H9 (cell line): Measurements from ENCODE around the gene CNTN3. TPM values are rescaled to one million over a fixed set of nuclear protein-coding genes. Genes with fewer than 3 reads are reported as not detected.

Experiments used
- DNase-seq: peaks from one replicate; pipeline ENCODE4 v3.0.0-alpha.2; 2017
- H2AFZ ChIP-seq: one replicate; pipeline ENCODE4 v1.6.1; 2013; ENCODE audit warnings: mild to moderate bottlenecking, low read length, control low read depth, moderate library complexity
- H2AK5ac ChIP-seq: 2 replicates; pipeline ENCODE4 v1.6.1; 2013; ENCODE audit warnings: low read length, control low read depth, mixed read lengths; ENCODE audit not compliant: insufficient read length
- H2BK120ac ChIP-seq: one replicate; pipeline ENCODE4 v1.6.1; 2013; ENCODE audit warnings: low read depth, mild to moderate bottlenecking, low read length, control low read depth, inconsistent platforms; ENCODE audit not compliant: poor library complexity, severe bottlenecking
- H2BK12ac ChIP-seq: 2 replicates; pipeline ENCODE4 v1.6.1; 2013; ENCODE audit warnings: low read length, control low read depth, mixed read lengths, low read depth; ENCODE audit not compliant: insufficient read length
- H2BK15ac ChIP-seq: 2 replicates; pipeline ENCODE4 v1.6.1; 2013; ENCODE audit warnings: low read depth, low read length, control low read depth
- H2BK20ac ChIP-seq: one replicate; pipeline ENCODE4 v1.6.1; 2013; ENCODE audit warnings: low read depth, mild to moderate bottlenecking, low read length, control low read depth, inconsistent platforms; ENCODE audit not compliant: poor library complexity, severe bottlenecking
- H2BK5ac ChIP-seq: 2 replicates; pipeline ENCODE4 v1.6.1; 2013; ENCODE audit warnings: low read length, control low read depth, mixed read lengths; ENCODE audit not compliant: insufficient read length
- H3K14ac ChIP-seq: 2 replicates; pipeline ENCODE4 v1.6.1; 2013; ENCODE audit warnings: low read length, control low read depth; ENCODE audit not compliant: insufficient read depth
- H3K18ac ChIP-seq: 2 replicates; pipeline ENCODE4 v1.6.1; 2013; ENCODE audit warnings: low read depth, mild to moderate bottlenecking, mixed read lengths, low read length, control low read depth; ENCODE audit not compliant: insufficient read length
- H3K23ac ChIP-seq: 2 replicates; pipeline ENCODE4 v1.6.1; 2013; ENCODE audit warnings: low read length, control low read depth, mixed read lengths, low read depth; ENCODE audit not compliant: insufficient read length
- H3K23me2 ChIP-seq: 2 replicates; pipeline ENCODE4 v1.6.1; 2013; ENCODE audit warnings: low read depth, mild to moderate bottlenecking, mixed read lengths, low read length, control low read depth; ENCODE audit not compliant: insufficient read length, poor library complexity, severe bottlenecking
- H3K27ac ChIP-seq: 2 replicates; pipeline ENCODE4 v1.5.1; 2013; ENCODE audit warnings: low read length, control low read depth, mixed read lengths, low read depth; ENCODE audit not compliant: insufficient read length
- H3K27me3 ChIP-seq: 2 replicates; pipeline ENCODE4 v1.6.1; 2013; ENCODE audit warnings: low read length, control low read depth, inconsistent platforms; ENCODE audit not compliant: insufficient read depth
- H3K4ac ChIP-seq: 2 replicates; pipeline ENCODE4 v1.6.1; 2013; ENCODE audit warnings: low read depth, mild to moderate bottlenecking, control low read depth, inconsistent platforms, low read length, moderate library complexity
- H3K4me1 ChIP-seq: 2 replicates; pipeline ENCODE4 v1.6.1; 2013; ENCODE audit warnings: low read length, control low read depth, inconsistent platforms; ENCODE audit not compliant: insufficient read depth
- H3K4me2 ChIP-seq: 2 replicates; pipeline ENCODE4 v1.6.1; 2013; ENCODE audit warnings: low read length, control low read depth, mixed read lengths; ENCODE audit not compliant: insufficient read length, insufficient read depth
- H3K56ac ChIP-seq: 2 replicates; pipeline ENCODE4 v1.6.1; 2013; ENCODE audit warnings: low read depth, mild to moderate bottlenecking, mixed read lengths, low read length, control low read depth; ENCODE audit not compliant: insufficient read length
- H3K79me1 ChIP-seq: 2 replicates; pipeline ENCODE4 v1.6.1; 2013; ENCODE audit warnings: low read depth, mild to moderate bottlenecking, moderate library complexity, low read length, control low read depth, inconsistent platforms; ENCODE audit not compliant: insufficient read depth, poor library complexity, severe bottlenecking
- H3K79me2 ChIP-seq: 2 replicates; pipeline ENCODE4 v1.6.1; 2013; ENCODE audit warnings: low read length, control low read depth, inconsistent platforms; ENCODE audit not compliant: insufficient read depth
- H3K9ac ChIP-seq: 2 replicates; pipeline ENCODE4 v1.6.1; 2013; ENCODE audit warnings: low read length, control low read depth, mixed read lengths; ENCODE audit not compliant: insufficient read length; ENCODE audit errors: extremely low read depth
- H3K9me3 ChIP-seq: one replicate; pipeline ENCODE4 v1.6.1; 2013; ENCODE audit warnings: low read depth, low read length, inconsistent platforms; ENCODE audit not compliant: control insufficient read depth
- H3T11ph ChIP-seq: one replicate; pipeline ENCODE4 v1.6.1; 2013; ENCODE audit warnings: mild to moderate bottlenecking, low read length, control low read depth, inconsistent platforms
- H4K20me1 ChIP-seq: one replicate; pipeline ENCODE4 v1.6.1; 2013; ENCODE audit not compliant: control insufficient read depth, insufficient read length, insufficient read depth
- H4K5ac ChIP-seq: 2 replicates; pipeline ENCODE4 v1.6.1; 2013; ENCODE audit warnings: low read depth, mild to moderate bottlenecking, mixed read lengths, low read length, control low read depth; ENCODE audit not compliant: insufficient read length
- H4K8ac ChIP-seq: replicated peaks from 2 replicates; pipeline ENCODE4 v1.6.1; 2013; ENCODE audit warnings: low read length, control low read depth, mixed read lengths, low read depth; ENCODE audit not compliant: insufficient read length
- H4K91ac ChIP-seq: 2 replicates; pipeline ENCODE4 v1.6.1; 2013; ENCODE audit warnings: low read depth, mild to moderate bottlenecking, moderate library complexity, mixed read lengths, low read length, control low read depth; ENCODE audit not compliant: insufficient read length
- H3K27ac Mint-ChIP-seq, 3 experiments: 2 replicates in 2 of 3; 3 replicates in 1 of 3; pipeline ENCODE4 v1.8.0; 2020 to 2021; ENCODE audit warnings: mixed read lengths in 3 of 3, mild to moderate bottlenecking in 1 of 3, moderate library complexity in 1 of 3
- H3K27me3 Mint-ChIP-seq: 2 replicates; pipeline ENCODE4 v1.8.0; 2021; ENCODE audit warnings: low read depth, mild to moderate bottlenecking, moderate library complexity, mixed read lengths
- H3K36me3 Mint-ChIP-seq, 3 experiments: 2 replicates in 2 of 3; 3 replicates in 1 of 3; pipeline ENCODE4 v1.8.0; 2020 to 2021; ENCODE audit warnings: low read depth in 3 of 3, mixed read lengths in 3 of 3; ENCODE audit not compliant: insufficient read depth in 1 of 3
- H3K4me1 Mint-ChIP-seq, 2 experiments: 2 replicates each; pipeline ENCODE4 v1.8.0; 2020; ENCODE audit warnings: mixed read lengths in 2 of 2
- H3K4me3 Mint-ChIP-seq, 2 experiments: 2 replicates in 1 of 2; 3 replicates in 1 of 2; pipeline ENCODE4 v1.8.0; 2020 to 2021; ENCODE audit warnings: mild to moderate bottlenecking in 2 of 2, mixed read lengths in 2 of 2, moderate library complexity in 1 of 2
- H3K9me3 Mint-ChIP-seq, 2 experiments: 2 replicates in 1 of 2; 3 replicates in 1 of 2; pipeline ENCODE4 v1.8.0; 2020; ENCODE audit warnings: mild to moderate bottlenecking in 2 of 2, mixed read lengths in 2 of 2, moderate library complexity in 1 of 2
- WGBS: extraction: QIAGEN DNeasy Blood & Tissue Kit; methylation state at CpG from one replicate; pipeline ENCODE4 v1.1.7; 2013; ENCODE audit warnings: missing lambda C conversion rate, low lambda C conversion rate, mixed read lengths; ENCODE audit not compliant: insufficient read length; ENCODE audit errors: extremely low coverage; 5-methylcytosine and 5-hydroxymethylcytosine counted together
- total RNA-seq: library from RNA; stranded (reverse); gene quantifications from 2 replicates; pipeline ENCODE4 v1.2.1, GENCODE V29; 2021
- TF ChIP-seq, protein P1 (sequence below): fragments of 200-600 bp; sonication (generic); conservative IDR thresholded peaks from 3 replicates; pipeline ENCODE4 v1.8.0; 2021; ENCODE audit warnings: antibody characterized with exemption, mild to moderate bottlenecking

CNTN3 gene
- total RNA-seq, 1 experiment from 2014 or later: not detected

DNA sequence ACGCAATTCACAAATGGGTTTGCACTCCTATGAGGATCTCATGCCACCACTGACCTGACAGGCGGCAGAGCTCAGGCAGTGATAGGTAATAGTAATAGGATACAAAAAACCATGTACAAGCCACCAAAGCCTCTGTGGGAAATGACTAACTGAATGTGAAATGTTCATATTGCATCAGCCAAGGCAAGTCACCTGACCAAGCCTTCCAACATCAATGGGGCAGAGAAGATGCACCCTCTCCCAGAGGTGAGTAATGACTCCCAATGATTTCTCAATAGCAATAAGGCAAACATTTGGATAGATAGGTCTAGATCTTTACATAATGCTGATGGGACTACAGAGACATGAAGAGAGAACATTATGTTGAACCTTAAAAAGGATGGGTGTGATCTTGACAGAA is 14.9 kb downstream of the CNTN3 start:
- no CpG with 5 or more reads among the region's 2 CpGs for WGBS
- H4K8ac ChIP-seq: no peak overlapping the region
- Mint-ChIP-seq H3K27me3 (no peaks in the 10 kb centered on the region; the same call in 1 of the 2 replicates), H3K36me3 (peaks cover 0 to 8% (median 0%) of the 10 kb centered on the region in 3 experiments; a peak in 3 of 7 replicates), H3K27ac (no peak overlapping the region), H3K9me3 (peaks cover 9 to 11% of the 10 kb centered on the region in 2 experiments; a peak in 3 of 5 replicates), H3K4me1 (no peaks in the 10 kb centered on the region), H3K4me3 (no peak overlapping the region)
- no peaks in the 10 kb centered on the region for H3K23me2 ChIP-seq
- no peak overlapping the region for H4K91ac ChIP-seq
- no peaks in the 10 kb centered on the region for H3K9me3 ChIP-seq
- no peaks in the 10 kb centered on the region for H3K79me1 ChIP-seq
- no peaks in the 10 kb centered on the region for H3K27me3 ChIP-seq
- TF ChIP-seq, protein P1, sequence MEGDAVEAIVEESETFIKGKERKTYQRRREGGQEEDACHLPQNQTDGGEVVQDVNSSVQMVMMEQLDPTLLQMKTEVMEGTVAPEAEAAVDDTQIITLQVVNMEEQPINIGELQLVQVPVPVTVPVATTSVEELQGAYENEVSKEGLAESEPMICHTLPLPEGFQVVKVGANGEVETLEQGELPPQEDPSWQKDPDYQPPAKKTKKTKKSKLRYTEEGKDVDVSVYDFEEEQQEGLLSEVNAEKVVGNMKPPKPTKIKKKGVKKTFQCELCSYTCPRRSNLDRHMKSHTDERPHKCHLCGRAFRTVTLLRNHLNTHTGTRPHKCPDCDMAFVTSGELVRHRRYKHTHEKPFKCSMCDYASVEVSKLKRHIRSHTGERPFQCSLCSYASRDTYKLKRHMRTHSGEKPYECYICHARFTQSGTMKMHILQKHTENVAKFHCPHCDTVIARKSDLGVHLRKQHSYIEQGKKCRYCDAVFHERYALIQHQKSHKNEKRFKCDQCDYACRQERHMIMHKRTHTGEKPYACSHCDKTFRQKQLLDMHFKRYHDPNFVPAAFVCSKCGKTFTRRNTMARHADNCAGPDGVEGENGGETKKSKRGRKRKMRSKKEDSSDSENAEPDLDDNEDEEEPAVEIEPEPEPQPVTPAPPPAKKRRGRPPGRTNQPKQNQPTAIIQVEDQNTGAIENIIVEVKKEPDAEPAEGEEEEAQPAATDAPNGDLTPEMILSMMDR: no peak
- H3K4me1 ChIP-seq: no peaks in the 10 kb centered on the region
- H2BK20ac ChIP-seq: no peak overlapping the region
- no peak overlapping the region for H2BK15ac ChIP-seq
- H4K5ac ChIP-seq: no peak overlapping the region
- H2AK5ac ChIP-seq: no peak overlapping the region
- no peak overlapping the region for H3K4ac ChIP-seq
- H3K18ac ChIP-seq: no peak overlapping the region
- no peak overlapping the region for H3K9ac ChIP-seq
- no peak overlapping the region for H3K14ac ChIP-seq
- H2BK12ac ChIP-seq: no peak overlapping the region
- no peak overlapping the region for H3K56ac ChIP-seq
- H3K79me2 ChIP-seq: no peaks in the 10 kb centered on the region
- H2BK5ac ChIP-seq: no peak overlapping the region
- H3T11ph ChIP-seq: no peak overlapping the region
- H3K4me2 ChIP-seq: no peak overlapping the region
- no peaks in the 10 kb centered on the region for H4K20me1 ChIP-seq
- H2AFZ ChIP-seq: no peak overlapping the region
- H3K27ac ChIP-seq: no peak overlapping the region
- no peak for DNase-seq
- H2BK120ac ChIP-seq: no peak overlapping the region
- no peak overlapping the region for H3K23ac ChIP-seq
